ENCODE data around the gene ARHGAP22.

Gene ARHGAP22

DNA sequence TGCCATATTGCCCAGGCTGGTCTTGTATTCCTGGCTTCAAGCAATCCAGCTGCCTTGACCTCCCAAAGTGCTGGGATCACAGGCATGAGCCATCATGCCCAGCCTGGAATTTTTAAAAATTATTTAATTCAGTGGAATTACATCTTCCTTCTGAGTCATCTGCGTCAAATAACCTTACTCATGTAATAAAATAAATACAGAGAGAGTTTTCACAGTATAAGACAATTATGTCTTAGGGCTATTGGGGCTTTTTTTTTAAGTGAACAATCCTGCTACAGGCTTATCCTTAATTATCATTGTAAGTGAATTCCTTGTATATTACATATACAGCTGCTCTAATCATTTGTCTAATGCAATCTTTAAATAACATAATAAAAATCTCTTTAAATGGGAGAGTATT, 190.1 kb downstream of the ARHGAP22 start:
- no peak for TF ChIP-seq POLR2AphosphoS5 (IDR thresholded peaks at IDR 0.05; ENCODE audit: low read depth, low read length)
- TF ChIP-seq, protein P1, sequence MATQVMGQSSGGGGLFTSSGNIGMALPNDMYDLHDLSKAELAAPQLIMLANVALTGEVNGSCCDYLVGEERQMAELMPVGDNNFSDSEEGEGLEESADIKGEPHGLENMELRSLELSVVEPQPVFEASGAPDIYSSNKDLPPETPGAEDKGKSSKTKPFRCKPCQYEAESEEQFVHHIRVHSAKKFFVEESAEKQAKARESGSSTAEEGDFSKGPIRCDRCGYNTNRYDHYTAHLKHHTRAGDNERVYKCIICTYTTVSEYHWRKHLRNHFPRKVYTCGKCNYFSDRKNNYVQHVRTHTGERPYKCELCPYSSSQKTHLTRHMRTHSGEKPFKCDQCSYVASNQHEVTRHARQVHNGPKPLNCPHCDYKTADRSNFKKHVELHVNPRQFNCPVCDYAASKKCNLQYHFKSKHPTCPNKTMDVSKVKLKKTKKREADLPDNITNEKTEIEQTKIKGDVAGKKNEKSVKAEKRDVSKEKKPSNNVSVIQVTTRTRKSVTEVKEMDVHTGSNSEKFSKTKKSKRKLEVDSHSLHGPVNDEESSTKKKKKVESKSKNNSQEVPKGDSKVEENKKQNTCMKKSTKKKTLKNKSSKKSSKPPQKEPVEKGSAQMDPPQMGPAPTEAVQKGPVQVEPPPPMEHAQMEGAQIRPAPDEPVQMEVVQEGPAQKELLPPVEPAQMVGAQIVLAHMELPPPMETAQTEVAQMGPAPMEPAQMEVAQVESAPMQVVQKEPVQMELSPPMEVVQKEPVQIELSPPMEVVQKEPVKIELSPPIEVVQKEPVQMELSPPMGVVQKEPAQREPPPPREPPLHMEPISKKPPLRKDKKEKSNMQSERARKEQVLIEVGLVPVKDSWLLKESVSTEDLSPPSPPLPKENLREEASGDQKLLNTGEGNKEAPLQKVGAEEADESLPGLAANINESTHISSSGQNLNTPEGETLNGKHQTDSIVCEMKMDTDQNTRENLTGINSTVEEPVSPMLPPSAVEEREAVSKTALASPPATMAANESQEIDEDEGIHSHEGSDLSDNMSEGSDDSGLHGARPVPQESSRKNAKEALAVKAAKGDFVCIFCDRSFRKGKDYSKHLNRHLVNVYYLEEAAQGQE (IDR thresholded peaks at IDR 0.05; ENCODE audit: insufficient read depth in 1 of 2, low read depth in 2 of 2, low read length in 2 of 2): no peak

DNA sequence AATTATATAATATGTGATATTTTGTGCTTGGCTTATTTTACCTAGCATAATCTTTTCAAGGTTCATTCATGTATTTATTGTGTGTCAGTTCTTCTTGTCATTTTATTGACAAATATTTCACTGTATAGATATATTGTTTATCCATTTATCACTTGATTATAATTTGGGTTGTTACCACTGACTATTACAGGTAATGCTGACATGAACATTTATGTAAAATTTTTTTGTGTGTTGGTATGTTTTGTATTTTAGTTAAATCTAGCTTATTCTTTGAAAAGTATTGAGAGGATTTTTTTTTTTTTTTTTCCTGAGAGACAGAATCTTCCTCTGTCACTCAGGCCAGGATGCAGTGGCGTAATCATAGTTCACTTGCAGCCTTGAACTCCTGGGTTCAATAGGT, 190.7 kb downstream of the ARHGAP22 start:
- TF ChIP-seq POLR2AphosphoS5 (IDR thresholded peaks at IDR 0.05; ENCODE audit: low read depth, low read length) (no peak), TAF1 (IDR thresholded peaks at IDR 0.05; ENCODE audit: borderline replicate concordance, insufficient read depth, low read length) (no peak), SIN3A (IDR thresholded peaks at IDR 0.05; ENCODE audit: borderline replicate concordance, insufficient read depth, low read length) (no peak), FOXP2 (optimal IDR thresholded peaks at IDR 0.05; ENCODE audit: borderline replicate concordance, extremely low read depth, extremely low read length, insufficient read depth) (no peak)
- TF ChIP-seq, protein P1 (IDR thresholded peaks at IDR 0.05; ENCODE audit: insufficient read depth in 1 of 2, low read depth in 2 of 2, low read length in 2 of 2): no peak

DNA sequence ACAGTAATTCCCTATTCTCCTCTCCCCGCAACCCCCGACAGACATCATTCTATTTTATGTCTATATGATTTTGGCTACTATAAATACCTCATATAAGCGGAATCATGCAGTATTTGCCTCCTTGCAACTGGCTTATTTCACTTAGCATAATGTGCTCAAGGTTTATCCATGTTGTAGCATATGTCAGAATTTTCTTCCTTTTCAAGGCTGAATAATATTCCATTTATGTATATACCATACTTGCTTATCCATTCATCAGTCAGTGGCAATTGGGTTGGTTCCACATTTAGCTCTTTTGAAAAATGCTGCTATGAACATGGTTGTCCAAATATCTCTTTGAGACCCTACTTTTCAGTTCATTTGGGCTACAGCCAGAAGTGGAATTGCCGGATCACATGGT, 191.9 kb downstream of the ARHGAP22 start:
- TF ChIP-seq SIN3A (IDR thresholded peaks at IDR 0.05; ENCODE audit: borderline replicate concordance, insufficient read depth, low read length) (no peak), TAF1 (IDR thresholded peaks at IDR 0.05; ENCODE audit: borderline replicate concordance, insufficient read depth, low read length) (no peak), POLR2AphosphoS5 (IDR thresholded peaks at IDR 0.05; ENCODE audit: low read depth, low read length) (no peak), FOXP2 (optimal IDR thresholded peaks at IDR 0.05; ENCODE audit: borderline replicate concordance, extremely low read depth, extremely low read length, insufficient read depth) (no peak)
- TF ChIP-seq, protein P1 (IDR thresholded peaks at IDR 0.05; ENCODE audit: insufficient read depth in 1 of 2, low read depth in 2 of 2, low read length in 2 of 2): no peak

DNA sequence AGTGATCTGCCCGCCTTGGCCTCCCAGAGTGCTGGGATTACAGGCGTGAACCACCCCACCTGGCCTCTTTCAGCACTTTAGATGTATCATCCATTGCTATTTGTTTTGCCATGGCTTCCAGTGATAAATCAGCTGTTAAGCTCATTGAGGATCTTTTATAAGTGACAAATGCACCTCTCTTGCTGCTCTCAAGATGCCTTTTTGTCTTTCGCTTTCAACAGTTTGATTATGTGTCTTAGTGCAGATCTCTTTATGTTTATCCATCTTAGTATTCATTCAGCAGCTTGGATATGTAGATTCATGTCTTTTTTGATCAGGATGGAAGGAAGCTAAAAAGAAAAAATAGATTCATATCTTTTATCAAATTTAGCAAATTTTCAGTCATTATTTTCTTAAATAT, 192.8 kb downstream of the ARHGAP22 start:
- no peak for TF ChIP-seq TAF1 (IDR thresholded peaks at IDR 0.05; ENCODE audit: borderline replicate concordance, insufficient read depth, low read length)
- TF ChIP-seq SIN3A (IDR thresholded peaks at IDR 0.05; ENCODE audit: borderline replicate concordance, insufficient read depth, low read length): no peak
- TF ChIP-seq FOXP2 (optimal IDR thresholded peaks at IDR 0.05; ENCODE audit: borderline replicate concordance, extremely low read depth, extremely low read length, insufficient read depth): no peak
- TF ChIP-seq, protein P1 (IDR thresholded peaks at IDR 0.05; ENCODE audit: insufficient read depth in 1 of 2, low read depth in 2 of 2, low read length in 2 of 2): no peak
- TF ChIP-seq POLR2AphosphoS5 (IDR thresholded peaks at IDR 0.05; ENCODE audit: low read depth, low read length): no peak

- TF ChIP-seq SIN3A (IDR thresholded peaks at IDR 0.05; ENCODE audit: borderline replicate concordance, insufficient read depth, low read length) (no peak), TAF1 (IDR thresholded peaks at IDR 0.05; ENCODE audit: borderline replicate concordance, insufficient read depth, low read length) (no peak), POLR2AphosphoS5 (IDR thresholded peaks at IDR 0.05; ENCODE audit: low read depth, low read length) (no peak), FOXP2 (optimal IDR thresholded peaks at IDR 0.05; ENCODE audit: borderline replicate concordance, extremely low read depth, extremely low read length, insufficient read depth) (no peak)
- TF ChIP-seq, protein P1 (IDR thresholded peaks at IDR 0.05; ENCODE audit: insufficient read depth in 1 of 2, low read depth in 2 of 2, low read length in 2 of 2): no peak
Observed at GRCh38 chr10:48411510-48411909, 193.4 kb downstream of the ARHGAP22 start.

Measured in PFSK-1 (cell line).